ENCODE measurements around the gene METTL13.

Gene METTL13

GRCh38 chr1:171803045-171803444 lies 21.6 kb downstream of the METTL13 start:
- no peak overlapping the region for H3K4me3 ChIP-seq (ENCODE audit: low read depth, low read length)
- no peak for DNase-seq (ENCODE audit: low read depth, low spot score)
- in situ Hi-C loops (cut with HindIII; ENCODE audit: low sequenced_read_pairs), result no loop called here
- TF ChIP-seq CTCF (IDR thresholded peaks at IDR 0.05; ENCODE audit: low read depth, low read length), result no peak

- no peak overlapping the region for H3K4me3 ChIP-seq (ENCODE audit: low read depth, low read length)
- DNase-seq (ENCODE audit: low read depth, low spot score), result no peak
- in situ Hi-C loops (cut with HindIII; ENCODE audit: low sequenced_read_pairs), result no loop called here
- TF ChIP-seq CTCF (IDR thresholded peaks at IDR 0.05; ENCODE audit: low read depth, low read length), result no peak
These were observed 22.1 kb downstream of the METTL13 start for GRCh38 chr1:171803461-171804022.

GRCh38 chr1:171805395-171806115 lies 24.1 kb downstream of the METTL13 start:
- no peak overlapping the region for H3K4me3 ChIP-seq (ENCODE audit: low read depth, low read length)
- DNase-seq (ENCODE audit: low read depth, low spot score), result no peak
- no peak for TF ChIP-seq CTCF (IDR thresholded peaks at IDR 0.05; ENCODE audit: low read depth, low read length)
- in situ Hi-C loops (cut with HindIII; ENCODE audit: low sequenced_read_pairs), result no loop called here

GRCh38 chr1:171807556-171807955 lies 26.1 kb downstream of the METTL13 start:
- in situ Hi-C loops (cut with HindIII; ENCODE audit: low sequenced_read_pairs), result no loop called here
- no peak overlapping the region for H3K4me3 ChIP-seq (ENCODE audit: low read depth, low read length)
- DNase-seq (ENCODE audit: low read depth, low spot score), result no peak
- TF ChIP-seq CTCF (IDR thresholded peaks at IDR 0.05; ENCODE audit: low read depth, low read length), result no peak

- H3K4me3 ChIP-seq (ENCODE audit: low read depth, low read length), result no peak overlapping the region
- no peak for DNase-seq (ENCODE audit: low read depth, low spot score)
- no peak for TF ChIP-seq CTCF (IDR thresholded peaks at IDR 0.05; ENCODE audit: low read depth, low read length)
- in situ Hi-C loops (cut with HindIII; ENCODE audit: low sequenced_read_pairs), result no loop called here
These were observed 28.4 kb downstream of the METTL13 start for GRCh38 chr1:171809834-171810233.

GRCh38 chr1:171811672-171812071 lies 30.2 kb downstream of the METTL13 start:
- in situ Hi-C loops (cut with HindIII; ENCODE audit: low sequenced_read_pairs), result no loop called here
- TF ChIP-seq CTCF (IDR thresholded peaks at IDR 0.05; ENCODE audit: low read depth, low read length), result no peak
- H3K4me3 ChIP-seq (ENCODE audit: low read depth, low read length), result no peak overlapping the region
- DNase-seq (ENCODE audit: low read depth, low spot score), result no peak
